NCI-H1436 treated with DMSO at 0.1 percent for 48 hours (cell line): ENCODE data around the gene SP3.

Source experiments
- DNase-seq: peaks from one replicate; lab custom pipeline; 2025; lab: John Stamatoyannopoulos, UW

The SP3 gene

GRCh38 chr2:173965372-173966025 is at the start of gene SP3:
TSS of gene SP3 (minus strand) at chr2:173965373. CDS start at chr2:173965171, 202 bp downstream.
- DNase-seq, result peak; percentile 76

- no peak for DNase-seq
Measured at GRCh38 chr2:174014699-174015070, 49.5 kb upstream of the SP3 start.

GRCh38 chr2:174014011-174014698 is 49.0 kb upstream of the SP3 start:
- no peak for DNase-seq

- no peak for DNase-seq
Measured at GRCh38 chr2:174013315-174013751, 48.2 kb upstream of the SP3 start.

- no peak for DNase-seq
Measured at GRCh38 chr2:174012347-174013314, 47.5 kb upstream of the SP3 start.

- no peak for DNase-seq
Measured at GRCh38 chr2:174011796-174012195, 46.6 kb upstream of the SP3 start.

GRCh38 chr2:174011173-174011572 is 46.0 kb upstream of the SP3 start:
- no peak for DNase-seq

- no peak for DNase-seq
Measured at GRCh38 chr2:174009488-174010223, 44.5 kb upstream of the SP3 start.

GRCh38 chr2:174008720-174009119 is 43.5 kb upstream of the SP3 start:
- no peak for DNase-seq

- no peak for DNase-seq
Measured at GRCh38 chr2:174007010-174007409, 41.8 kb upstream of the SP3 start.

GRCh38 chr2:174005801-174006419 is 40.7 kb upstream of the SP3 start:
- no peak for DNase-seq

- DNase-seq, result no peak
Measured at GRCh38 chr2:174004905-174005605, 39.9 kb upstream of the SP3 start.

GRCh38 chr2:174003720-174004695 is 38.8 kb upstream of the SP3 start:
- DNase-seq, result no peak

GRCh38 chr2:174002679-174003078 is 37.5 kb upstream of the SP3 start:
- DNase-seq, result no peak

GRCh38 chr2:174001107-174001506 is 35.9 kb upstream of the SP3 start:
- no peak for DNase-seq

GRCh38 chr2:173999724-174000123 is 34.6 kb upstream of the SP3 start:
- DNase-seq, result no peak

- no peak for DNase-seq
Measured at GRCh38 chr2:173999272-173999671, 34.1 kb upstream of the SP3 start.

GRCh38 chr2:173998386-173998785 is 33.2 kb upstream of the SP3 start:
- DNase-seq, result no peak

- no peak for DNase-seq
Measured at GRCh38 chr2:173997753-173998152, 32.6 kb upstream of the SP3 start.

GRCh38 chr2:173997269-173997668 is 32.1 kb upstream of the SP3 start:
- no peak for DNase-seq
